Ecto neural progenitor cell (in vitro differentiated cells): ENCODE data around the gene VSNL1.
A peak's percentile ranks its signal among the peaks of the same experiment; 100 is the strongest.

Experiments used
- DNase-seq: peaks from one replicate; pipeline ENCODE4 v3.0.0-alpha.2; 2018; ENCODE audit warnings: low spot score

VSNL1 gene

GRCh38 chr2:17540093-17540812 lies at the start of gene VSNL1:
VSNL1 (plus strand) TSS chr2:17540696; CDS start chr2:17592075, 51,379 bp downstream.
- peak; percentile 97 for DNase-seq

DNA sequence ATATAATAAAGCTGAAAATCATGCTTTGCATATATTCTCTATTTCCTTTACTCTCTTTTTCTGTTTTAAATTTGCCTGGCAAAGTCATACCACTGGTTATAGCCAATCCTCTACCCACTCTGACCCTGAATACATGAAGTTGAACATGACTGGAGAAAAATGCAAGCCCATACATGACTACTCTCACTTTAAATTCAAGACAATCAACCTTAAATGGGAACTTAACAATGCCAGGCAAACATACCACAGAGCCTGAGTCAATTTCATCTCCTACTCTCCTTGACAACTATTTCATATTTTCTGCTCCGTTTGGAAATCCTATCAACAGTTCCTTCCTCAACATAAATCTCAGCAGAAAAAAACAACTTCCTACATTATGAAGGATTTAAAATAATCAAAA lies 44.9 kb upstream of the VSNL1 start:
- DNase-seq, result no peak

GRCh38 chr2:17497718-17498117 lies 42.8 kb upstream of the VSNL1 start:
- no peak for DNase-seq

GRCh38 chr2:17506736-17507616 lies 33.5 kb upstream of the VSNL1 start:
- DNase-seq, result no peak

DNA sequence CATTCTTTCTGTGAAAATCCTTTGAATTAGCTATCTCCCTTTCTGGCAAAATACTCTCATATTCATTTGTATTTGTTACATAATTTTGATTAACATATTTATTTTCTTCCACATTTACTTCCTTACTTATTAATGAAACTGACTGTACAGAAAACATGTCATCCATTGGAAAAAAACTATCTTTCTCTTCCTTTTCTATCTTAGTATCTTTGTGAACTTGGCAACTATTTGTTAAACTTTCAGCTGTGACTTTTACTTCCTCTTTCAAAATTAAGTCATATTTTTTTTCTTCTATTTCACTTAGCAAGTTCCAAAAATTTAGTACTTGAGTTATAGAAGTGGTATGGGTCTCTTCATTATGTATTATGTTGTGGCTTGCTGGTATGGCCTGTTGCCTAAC lies 24.8 kb upstream of the VSNL1 start:
- DNase-seq, result no peak

DNA sequence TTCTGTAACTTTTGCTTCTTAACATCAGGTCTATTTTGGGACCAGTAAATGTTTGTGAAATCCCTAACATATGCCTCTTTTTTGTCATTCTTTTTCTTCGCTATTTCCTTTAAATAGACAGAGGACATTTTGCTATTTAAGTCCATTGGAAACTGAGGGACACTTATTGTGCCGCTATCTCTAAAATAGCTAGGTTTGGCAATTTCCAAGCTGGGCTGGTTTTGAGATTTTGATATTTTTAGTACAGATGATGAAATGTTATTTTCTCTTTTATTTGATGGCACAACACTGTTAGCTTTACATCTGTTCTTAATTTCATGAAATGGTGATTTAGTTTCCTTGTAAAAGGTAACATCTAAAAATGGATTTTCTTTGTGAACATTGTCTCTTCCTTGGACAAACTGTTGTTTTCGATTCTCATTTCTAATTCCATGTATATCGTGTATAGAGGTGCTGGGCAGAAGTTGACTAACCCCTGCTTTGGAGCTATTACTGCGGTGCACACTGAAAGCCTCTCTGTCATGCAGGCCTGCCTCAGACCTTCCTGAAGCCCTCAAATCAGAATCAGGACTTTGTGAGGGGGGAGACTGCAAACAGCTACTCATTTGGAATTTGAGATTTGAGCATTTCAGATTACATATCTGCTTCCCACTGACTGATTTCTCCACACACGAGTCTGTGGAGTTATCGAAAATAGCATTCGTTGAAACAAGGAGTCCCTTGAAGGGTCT lies 22.9 kb upstream of the VSNL1 start:
- no peak for DNase-seq

GRCh38 chr2:17518212-17519154 lies 22.0 kb upstream of the VSNL1 start, which contains the start of gene RAD51AP2:
RAD51AP2 (minus strand) TSS chr2:17518440; CDS start chr2:17518415, 25 bp downstream.
- DNase-seq, result peak; percentile 96

DNA sequence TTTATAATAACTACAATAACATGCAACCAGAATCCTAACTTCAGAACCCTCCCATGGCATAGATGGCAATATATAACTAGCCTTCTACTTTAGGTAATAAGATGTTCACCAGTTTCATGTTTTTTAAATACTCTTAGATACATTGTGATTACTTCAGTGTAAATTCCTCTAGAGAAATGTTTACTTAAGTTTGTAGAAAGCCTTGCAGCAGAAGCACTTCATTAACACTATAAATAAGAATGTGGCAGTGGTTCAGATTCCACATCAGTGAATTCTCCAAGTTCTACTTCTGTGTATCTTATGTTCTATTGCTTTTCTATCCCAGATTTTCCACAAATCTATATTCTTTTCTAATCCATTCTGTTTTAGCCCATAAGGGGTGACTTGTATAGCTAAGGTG lies 21.0 kb upstream of the VSNL1 start:
- DNase-seq, result no peak

GRCh38 chr2:17520761-17521160 lies 19.7 kb upstream of the VSNL1 start:
- DNase-seq, result no peak

DNA sequence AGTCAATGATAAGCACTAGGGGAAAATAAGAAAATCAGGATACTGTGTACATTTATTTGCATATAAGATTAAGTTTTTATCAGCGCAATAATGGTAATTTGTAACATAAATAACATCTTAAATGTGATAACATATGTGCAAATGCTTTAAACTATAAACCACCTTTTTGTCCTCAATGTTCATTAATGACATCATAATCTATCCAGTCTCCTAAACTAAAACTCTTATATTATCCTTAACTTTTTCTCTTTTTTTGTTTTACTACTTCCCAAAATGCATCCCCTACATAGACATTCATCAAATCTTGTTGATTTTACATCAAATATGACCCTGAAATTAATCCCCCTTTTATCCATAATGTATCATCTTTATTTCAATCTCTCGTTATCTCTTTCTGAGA lies 18.9 kb upstream of the VSNL1 start:
- DNase-seq, result no peak

- no peak for DNase-seq
Observed at GRCh38 chr2:17522303-17522702, 18.2 kb upstream of the VSNL1 start.

DNA sequence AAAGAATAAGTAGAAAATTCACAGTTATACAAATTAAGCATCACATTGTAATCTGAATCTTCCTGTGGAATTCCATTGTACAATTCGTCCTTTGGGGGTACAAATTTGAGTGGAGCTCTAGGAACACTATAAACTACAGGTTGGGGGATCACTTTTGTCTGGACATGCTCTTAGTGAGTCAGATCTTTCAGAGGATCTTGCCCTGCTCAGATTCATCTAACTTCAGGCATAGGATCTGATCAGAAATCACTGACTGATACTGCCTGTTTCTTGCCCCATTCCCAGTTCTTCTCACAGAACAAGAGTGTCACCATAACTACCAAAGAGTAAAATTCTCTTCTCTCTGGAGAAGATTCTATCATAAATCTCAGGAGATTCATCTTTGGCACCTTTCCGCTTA lies 10.7 kb upstream of the VSNL1 start:
- DNase-seq, result no peak

DNA sequence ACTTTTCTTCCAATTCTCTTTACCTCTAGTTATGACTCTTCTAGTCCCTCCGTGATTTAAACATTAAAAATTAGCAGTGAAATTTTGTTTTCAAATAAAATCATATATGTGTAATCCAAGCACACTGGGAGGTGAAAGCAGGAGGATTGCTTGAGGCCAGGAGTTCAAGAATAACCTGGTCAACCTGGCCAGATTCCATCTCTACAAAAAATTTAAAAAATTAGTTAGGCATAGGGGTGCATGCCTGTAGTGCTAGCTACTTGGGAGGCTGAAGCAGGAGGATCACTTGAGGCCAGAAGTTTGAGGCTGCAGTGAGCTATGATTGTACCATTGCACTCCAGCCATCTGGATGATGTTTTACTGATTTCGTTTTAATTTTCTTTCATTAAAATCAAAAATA lies 7.0 kb upstream of the VSNL1 start:
- DNase-seq, result no peak

- DNase-seq, result no peak
Observed at GRCh38 chr2:17536416-17536815, 4.1 kb upstream of the VSNL1 start.

GRCh38 chr2:17538022-17538843 lies 2.3 kb upstream of the VSNL1 start:
- DNase-seq, result peak; percentile 63

DNA sequence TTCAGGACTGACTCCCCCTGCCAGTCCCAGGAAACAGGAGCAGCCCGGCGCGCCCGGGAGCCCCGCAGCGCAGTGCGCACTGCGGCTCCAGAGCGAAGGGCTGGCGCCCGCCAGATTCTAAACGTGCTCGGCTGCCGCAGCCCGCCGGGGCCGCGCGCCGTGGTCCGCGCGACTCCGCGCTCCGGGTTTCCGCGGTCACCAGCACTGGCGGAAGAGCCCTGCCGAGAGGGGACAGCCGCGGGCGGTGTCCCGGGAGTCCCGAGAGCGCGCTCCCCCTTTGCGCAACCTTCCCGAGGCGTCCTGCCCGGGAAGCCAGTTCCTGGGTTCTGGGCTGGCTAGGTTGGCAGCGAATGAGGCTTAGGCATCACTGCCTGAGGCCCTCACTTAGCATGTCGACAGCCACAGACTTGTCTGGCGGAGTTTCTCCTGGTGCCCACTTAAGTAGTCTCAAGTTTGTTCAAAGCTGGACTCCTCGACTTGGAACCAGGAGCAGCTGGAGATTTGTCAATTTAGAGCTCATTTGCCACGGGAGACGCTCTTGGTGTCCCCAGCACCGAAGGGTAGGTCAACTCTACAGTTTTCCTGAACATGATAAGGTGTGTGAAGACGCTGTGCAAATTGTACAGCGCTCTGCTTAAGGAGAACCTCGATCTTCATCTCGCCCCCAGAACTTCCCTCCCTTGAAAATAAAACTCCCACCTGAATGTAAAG lies 1.5 kb upstream of the VSNL1 start:
- peak; percentile 85 for DNase-seq

GRCh38 chr2:17539611-17540092 lies 844 bp upstream of the VSNL1 start:
- DNase-seq, result peak; percentile 67

DNA sequence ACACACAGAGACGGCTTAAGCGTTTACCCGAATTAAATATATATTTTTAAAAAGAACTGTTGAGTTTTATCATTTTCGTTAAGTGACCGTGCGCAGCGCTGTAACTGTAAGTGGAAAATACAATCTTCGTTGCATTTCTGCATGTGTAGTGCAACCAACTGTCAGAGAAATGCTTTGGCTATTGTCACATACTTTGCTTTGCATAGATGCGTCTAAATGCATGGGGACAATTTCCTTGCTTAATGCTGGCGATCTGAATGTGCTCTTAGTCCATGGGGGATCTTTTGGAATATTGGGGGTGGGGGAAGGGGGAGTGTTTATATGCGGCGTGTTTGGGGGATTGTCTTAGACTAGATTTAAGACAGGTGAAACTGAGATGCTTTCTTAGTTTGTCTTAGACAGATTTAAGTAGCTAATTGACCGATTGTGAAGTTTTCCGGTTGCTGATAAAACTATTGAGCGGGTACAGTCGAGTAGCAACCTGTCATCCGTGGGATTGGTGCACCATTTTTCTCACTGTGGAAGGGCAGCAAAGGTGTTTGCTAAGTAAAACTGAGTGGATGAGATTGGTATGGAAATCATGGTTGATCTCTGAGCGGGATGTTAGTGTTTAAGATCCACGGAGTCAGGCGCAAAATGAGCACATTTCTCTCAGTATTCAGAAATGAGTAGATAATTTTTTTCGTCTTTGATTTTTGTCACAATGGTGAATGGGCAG lies 476 bp downstream of the VSNL1 start:
- DNase-seq, result no peak

- no peak for DNase-seq
Observed at GRCh38 chr2:17541531-17541950, 1.0 kb downstream of the VSNL1 start.
